ENCODE measurements around the gene CYP3A4.
"Not testable (repeated sequence)": the region's sequence is repeated elsewhere in the genome, so short reads cannot be mapped to it uniquely, and the experiment has no call there.

The CYP3A4 gene

DNA sequence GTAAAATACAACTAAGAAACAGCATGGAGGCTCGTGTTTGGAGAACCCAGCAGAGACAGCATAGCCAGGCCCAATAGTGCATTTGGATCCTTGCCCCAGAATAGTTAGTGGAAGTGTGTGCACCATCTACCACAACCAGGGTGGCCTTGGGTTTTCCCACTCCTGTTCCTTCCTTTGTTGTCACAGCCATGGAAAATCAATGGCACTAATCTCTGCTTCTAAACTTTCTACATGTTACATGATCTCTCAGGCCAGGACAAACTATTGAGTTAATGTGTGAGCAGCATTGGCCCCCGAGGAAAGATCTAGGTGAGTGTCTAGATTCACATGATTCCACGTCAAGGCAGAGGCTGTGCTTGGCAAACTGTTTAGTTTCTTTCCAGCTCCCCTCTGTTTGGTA is 51.0 kb downstream of the CYP3A4 start:
- H3K9me3 Mint-ChIP-seq: no peaks in the 10 kb centered on the region
- DNase-seq (no peak), ATAC-seq (no peak)
- no peak overlapping the region for H3K4me3 Mint-ChIP-seq
- peaks cover 4% of the 10 kb centered on the region for H3K36me3 Mint-ChIP-seq (ENCODE audit: low read depth)
- no peak overlapping the region for H3K27ac Mint-ChIP-seq
- H3K4me1 Mint-ChIP-seq: peaks cover 15% of the 10 kb centered on the region
- H3K27me3 Mint-ChIP-seq: no peaks in the 10 kb centered on the region

DNA sequence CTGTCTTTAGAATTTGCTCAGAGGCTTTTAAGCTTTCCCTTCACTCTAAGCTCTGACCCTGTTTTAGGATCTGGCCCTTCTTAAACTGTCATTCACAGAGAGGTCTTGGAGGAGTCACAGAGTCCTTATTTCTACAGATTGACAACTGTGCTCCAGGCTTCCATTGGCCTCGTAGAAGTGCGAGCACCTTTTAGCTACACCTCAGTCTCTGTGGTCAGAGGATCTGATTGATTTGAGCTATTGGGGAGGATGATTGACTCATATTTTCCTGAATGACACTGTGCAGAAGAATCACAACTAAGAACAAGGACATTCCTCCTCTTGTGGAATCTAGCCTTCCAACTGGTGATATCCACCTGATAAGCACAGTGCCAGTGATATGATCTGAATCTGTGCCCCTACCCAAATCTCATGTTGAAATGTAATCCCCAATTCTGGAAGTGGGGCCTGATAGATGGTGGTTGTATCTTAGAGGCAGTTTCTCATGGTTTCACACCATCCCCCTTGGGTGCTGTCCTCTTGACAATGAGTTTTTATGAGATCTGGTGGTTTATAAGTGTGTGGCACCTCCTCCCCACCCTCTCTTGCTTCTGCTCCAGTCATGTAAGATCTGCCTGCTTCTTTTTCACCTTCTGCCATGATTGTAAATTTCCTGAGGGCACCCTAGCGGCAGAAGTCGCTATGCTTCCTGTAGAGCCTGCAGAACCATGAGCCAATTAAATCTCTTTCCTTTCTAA is 52.2 kb downstream of the CYP3A4 start:
- peak; percentile 74 for ATAC-seq
- H3K4me3 Mint-ChIP-seq: no peak overlapping the region
- H3K27ac Mint-ChIP-seq: peak overlapping the region; percentile 11
- peaks cover 4% of the 10 kb centered on the region for H3K36me3 Mint-ChIP-seq (ENCODE audit: low read depth)
- no peaks in the 10 kb centered on the region for H3K27me3 Mint-ChIP-seq
- H3K9me3 Mint-ChIP-seq: no peaks in the 10 kb centered on the region
- peaks cover 15% of the 10 kb centered on the region for H3K4me1 Mint-ChIP-seq
- DNase-seq: no peak

DNA sequence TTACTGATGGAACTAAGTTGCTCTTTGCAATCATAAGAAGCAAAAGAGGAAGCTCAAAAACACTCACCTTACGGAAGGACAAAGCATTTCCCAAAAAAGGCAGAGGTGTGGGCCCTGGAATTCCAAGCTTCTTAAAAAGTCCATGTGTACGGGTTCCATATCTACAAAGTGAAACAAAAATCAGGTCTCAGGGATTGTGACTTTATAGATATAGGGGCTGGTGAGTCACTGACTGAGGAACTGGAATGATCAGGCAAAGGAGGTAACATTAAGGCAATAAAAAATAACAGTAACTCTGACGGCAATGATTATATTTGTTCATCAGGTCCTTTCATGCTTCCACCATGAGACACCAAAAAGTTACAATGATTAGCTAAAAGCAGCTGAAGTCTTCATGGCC is 53.0 kb downstream of the CYP3A4 start:
- no peaks in the 10 kb centered on the region for H3K27me3 Mint-ChIP-seq
- H3K4me1 Mint-ChIP-seq: peaks cover 15% of the 10 kb centered on the region
- DNase-seq (no peak), ATAC-seq (no peak)
- no peaks in the 10 kb centered on the region for H3K9me3 Mint-ChIP-seq
- no peak overlapping the region for H3K27ac Mint-ChIP-seq
- no peak overlapping the region for H3K4me3 Mint-ChIP-seq
- H3K36me3 Mint-ChIP-seq (ENCODE audit: low read depth): no peaks in the 10 kb centered on the region

DNA sequence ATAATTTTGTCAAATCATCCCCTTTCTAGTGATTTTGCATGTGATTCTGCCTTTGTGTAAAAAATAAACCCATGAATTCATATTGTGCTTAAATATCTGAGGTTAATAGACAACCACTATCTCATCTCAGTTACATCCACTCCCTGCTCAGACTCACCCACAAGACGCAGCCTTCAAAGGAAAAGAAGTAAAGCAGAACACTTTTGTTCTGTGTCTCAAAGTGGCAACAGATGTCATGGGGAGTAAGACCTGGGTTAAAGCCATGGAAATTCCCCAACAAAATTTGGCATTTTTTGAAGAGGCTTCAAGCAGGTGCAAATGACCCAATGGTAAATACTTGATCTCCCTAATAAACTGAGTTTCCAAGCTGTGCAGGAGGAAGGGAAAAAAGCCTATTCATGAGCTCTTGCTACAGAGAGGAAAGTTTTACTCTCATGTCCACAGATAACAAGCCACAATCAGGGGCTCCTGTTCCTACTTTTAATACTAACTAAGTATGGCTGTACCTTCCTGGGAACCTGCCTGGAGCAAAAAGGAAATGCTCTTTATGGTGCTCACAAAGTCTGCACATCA is 53.7 kb downstream of the CYP3A4 start:
- no peak for ATAC-seq
- H3K36me3 Mint-ChIP-seq (ENCODE audit: low read depth): no peaks in the 10 kb centered on the region
- H3K27me3 Mint-ChIP-seq: no peaks in the 10 kb centered on the region
- H3K4me1 Mint-ChIP-seq: peaks cover 15% of the 10 kb centered on the region
- no peaks in the 10 kb centered on the region for H3K9me3 Mint-ChIP-seq
- H3K4me3 Mint-ChIP-seq: no peak overlapping the region
- no peak overlapping the region for H3K27ac Mint-ChIP-seq
- DNase-seq: no peak

DNA sequence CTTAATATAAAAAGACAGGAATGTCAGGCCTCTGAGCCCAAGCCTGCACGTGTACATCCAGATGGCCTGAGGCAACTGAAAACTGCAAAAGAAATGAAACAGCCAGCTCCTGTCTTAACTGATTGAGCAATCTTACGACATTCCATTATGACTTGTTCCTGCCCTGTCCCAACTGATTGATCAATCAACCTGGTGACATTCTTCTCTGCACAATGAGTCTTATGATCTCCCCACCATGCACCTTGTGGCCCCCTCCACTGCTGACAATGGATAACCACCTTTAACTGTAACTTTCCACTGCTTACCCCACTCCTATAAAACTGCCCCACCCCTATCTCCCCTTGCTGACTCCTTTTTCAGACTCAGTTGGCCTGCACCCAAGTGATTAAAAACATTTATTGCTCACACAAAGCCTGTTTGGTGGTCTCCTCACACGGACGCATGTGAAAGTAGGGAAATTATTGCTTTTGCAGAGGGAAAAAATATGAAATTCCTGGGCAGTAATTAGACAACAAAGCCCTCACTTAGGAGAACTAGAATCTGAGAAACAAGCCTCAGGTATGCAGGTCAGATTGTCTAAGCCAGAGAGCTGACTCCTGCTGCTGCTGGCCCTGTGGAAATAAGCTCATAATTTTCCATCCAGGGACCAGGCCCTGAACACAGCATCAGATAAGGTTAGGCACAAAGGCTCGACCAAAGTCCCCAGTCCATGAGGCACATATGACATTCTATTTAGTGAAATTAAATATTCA is 54.3 kb downstream of the CYP3A4 start:
- no peaks in the 10 kb centered on the region for H3K27me3 Mint-ChIP-seq
- peaks cover 15% of the 10 kb centered on the region for H3K4me1 Mint-ChIP-seq
- no peaks in the 10 kb centered on the region for H3K9me3 Mint-ChIP-seq
- no peak overlapping the region for H3K4me3 Mint-ChIP-seq
- DNase-seq: no peak
- H3K27ac Mint-ChIP-seq: no peak overlapping the region
- no peaks in the 10 kb centered on the region for H3K36me3 Mint-ChIP-seq (ENCODE audit: low read depth)
- no peak for ATAC-seq

DNA sequence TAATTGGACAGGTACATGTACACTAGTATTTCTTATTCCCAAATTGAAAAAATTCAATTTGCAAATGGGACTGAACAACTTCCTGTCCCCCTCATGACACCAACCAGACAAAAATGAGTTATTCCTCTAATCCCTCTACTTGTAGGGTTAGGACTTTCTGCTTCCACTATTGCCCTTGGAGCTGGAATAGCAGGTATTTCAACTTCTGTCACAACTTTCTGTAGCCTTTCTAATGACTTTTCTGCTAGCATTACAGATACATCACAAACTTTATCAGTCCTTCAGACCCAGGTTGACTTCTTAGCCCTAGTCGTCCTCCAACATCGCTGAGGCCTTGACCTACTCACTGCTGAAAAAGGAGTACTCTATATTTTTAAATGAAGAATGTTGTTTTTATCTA is 55.4 kb downstream of the CYP3A4 start:
- H3K36me3 Mint-ChIP-seq (ENCODE audit: low read depth): no peaks in the 10 kb centered on the region
- peaks cover 15% of the 10 kb centered on the region for H3K4me1 Mint-ChIP-seq
- no peaks in the 10 kb centered on the region for H3K27me3 Mint-ChIP-seq
- ATAC-seq (no peak), DNase-seq (no peak)
- no peak overlapping the region for H3K4me3 Mint-ChIP-seq
- H3K27ac Mint-ChIP-seq: no peak overlapping the region
- H3K9me3 Mint-ChIP-seq: no peaks in the 10 kb centered on the region

DNA sequence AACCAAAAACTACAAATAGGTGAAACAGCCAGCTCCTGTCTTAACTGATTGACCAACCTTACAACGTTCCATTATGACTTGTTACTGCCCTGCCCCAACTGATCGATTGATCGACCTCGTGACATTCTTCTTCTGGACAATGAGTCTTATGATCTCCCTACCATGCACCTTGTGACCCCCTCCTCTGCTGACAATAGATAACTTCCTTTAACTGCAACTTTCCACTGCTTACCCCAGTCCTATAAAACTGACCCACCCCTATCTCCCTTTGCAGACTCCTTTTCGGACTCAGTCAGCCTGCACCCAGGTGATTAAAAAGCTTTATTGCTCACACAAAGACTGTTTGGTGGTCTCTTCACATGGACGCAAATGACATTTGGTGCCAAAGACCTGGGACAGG is 60.8 kb downstream of the CYP3A4 start:
- H3K4me3 Mint-ChIP-seq; ATAC-seq; DNase-seq; H3K36me3 Mint-ChIP-seq (ENCODE audit: low read depth); H3K27ac Mint-ChIP-seq; H3K27me3 Mint-ChIP-seq; H3K9me3 Mint-ChIP-seq: not testable (repeated sequence)
- peaks cover 14% of the 10 kb centered on the region for H3K4me1 Mint-ChIP-seq

DNA sequence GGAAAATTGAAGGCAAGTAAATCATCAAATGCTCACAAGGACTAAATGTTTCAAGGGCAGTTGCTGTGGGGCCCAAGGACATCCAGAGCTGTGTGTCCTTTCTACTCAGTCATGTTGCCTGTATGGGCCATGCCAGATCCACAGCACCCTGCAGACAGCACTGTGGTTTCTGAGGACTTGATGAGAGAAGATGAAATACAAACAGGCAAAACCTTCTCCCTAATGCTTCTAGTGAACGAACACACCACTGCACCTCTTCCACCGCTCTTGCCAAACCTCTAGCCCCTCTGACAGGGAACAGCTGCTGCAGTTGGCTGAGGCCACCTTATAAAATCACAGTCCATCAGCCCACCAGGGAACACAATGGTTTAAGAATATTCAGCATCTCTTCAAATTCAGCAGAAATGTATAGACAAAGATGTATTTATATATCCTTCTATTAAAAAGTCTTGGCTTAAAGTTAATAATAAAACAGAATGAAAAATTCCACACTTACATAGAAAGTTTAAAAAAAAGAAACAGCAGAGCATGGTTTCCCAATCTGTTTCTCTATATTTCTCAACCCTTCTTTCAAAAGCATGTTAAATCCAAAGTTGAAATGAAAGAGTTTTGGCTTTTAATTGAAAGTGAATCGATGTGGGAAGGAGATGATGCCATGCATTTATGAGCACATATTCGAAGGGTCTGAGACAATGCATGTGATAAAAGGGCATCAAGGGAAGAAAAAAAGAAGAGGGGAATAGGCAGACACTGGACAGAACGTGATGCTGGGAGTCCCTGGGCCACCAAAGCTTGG is 63.0 kb downstream of the CYP3A4 start:
- Mint-ChIP-seq H3K27me3 (no peaks in the 10 kb centered on the region), H3K4me3 (no peak overlapping the region), H3K36me3 (ENCODE audit: low read depth) (no peaks in the 10 kb centered on the region), H3K27ac (no peak overlapping the region), H3K4me1 (peaks cover 14% of the 10 kb centered on the region), H3K9me3 (no peaks in the 10 kb centered on the region)
- ATAC-seq (peak; percentile 36), DNase-seq (no peak)

DNA sequence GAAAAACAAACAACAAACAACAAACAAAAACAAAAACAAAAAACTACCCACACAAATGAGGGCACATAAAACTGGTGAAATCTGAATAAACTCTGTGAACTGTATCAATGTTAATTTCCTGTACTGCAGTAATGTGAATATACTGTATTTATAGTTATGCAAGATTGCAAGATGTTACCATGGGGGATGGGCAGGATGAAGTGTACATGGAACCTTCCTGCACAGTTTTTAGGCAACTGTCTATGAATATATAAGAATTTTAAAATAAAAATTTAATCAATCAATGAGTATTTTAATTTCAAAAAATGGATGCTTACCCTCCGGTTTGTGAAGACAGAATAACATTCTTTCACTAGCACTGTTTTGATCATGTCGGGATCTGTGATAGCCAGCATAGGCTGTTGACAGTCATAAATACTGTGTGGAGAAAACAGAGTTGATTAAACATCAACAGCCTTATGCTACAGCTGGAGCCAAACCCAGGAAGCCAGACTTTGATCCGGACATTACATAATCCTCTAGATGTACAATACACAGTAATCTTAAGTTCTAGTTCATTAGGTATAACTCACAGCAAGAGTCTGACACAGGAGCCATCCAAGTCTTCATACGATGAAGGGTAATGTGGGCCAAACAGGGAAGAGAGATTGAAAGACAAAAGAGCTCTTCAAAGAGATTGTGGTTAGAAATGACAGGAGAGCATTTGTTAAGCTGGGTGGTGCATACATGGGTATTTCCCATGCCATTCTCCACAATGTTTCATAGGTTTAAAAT is 63.8 kb downstream of the CYP3A4 start:
- H3K27ac Mint-ChIP-seq: no peak overlapping the region
- DNase-seq (no peak), ATAC-seq (peak; percentile 65)
- H3K36me3 Mint-ChIP-seq (ENCODE audit: low read depth): peaks cover 3% of the 10 kb centered on the region
- H3K4me1 Mint-ChIP-seq: peaks cover 14% of the 10 kb centered on the region
- no peaks in the 10 kb centered on the region for H3K9me3 Mint-ChIP-seq
- no peaks in the 10 kb centered on the region for H3K27me3 Mint-ChIP-seq
- H3K4me3 Mint-ChIP-seq: no peak overlapping the region

DNA sequence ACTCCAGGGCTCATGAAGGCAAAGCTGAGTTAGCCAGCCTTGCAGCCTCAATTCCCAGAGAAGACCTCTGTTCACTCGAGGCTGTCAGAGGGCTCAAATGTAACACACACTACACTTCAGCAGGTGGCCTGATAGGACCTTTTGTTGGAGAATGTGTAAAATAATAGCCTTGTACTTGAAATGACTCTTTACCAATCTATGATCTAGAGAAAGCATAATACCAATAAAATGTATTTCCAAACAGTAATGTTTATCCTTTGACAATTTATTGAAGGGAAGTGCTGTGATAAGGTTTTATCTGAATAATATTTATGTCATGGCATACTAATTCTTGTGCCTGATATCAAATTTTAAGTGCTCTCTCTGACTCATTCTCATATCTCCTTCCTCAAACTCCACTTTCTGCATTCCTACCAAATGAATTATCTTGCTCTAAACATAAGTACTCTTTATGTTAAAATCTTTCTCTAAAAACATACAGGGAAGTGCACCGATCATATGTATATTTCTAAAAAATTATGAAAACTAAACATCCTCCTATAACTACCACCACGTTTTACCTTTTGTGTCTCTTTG is 69.9 kb downstream of the CYP3A4 start:
- DNase-seq (no peak), ATAC-seq (no peak)
- no peaks in the 10 kb centered on the region for H3K27me3 Mint-ChIP-seq
- H3K36me3 Mint-ChIP-seq (ENCODE audit: low read depth): peaks cover 14% of the 10 kb centered on the region
- H3K27ac Mint-ChIP-seq: no peak overlapping the region
- H3K4me1 Mint-ChIP-seq: peaks cover 2% of the 10 kb centered on the region
- peaks cover 5% of the 10 kb centered on the region for H3K9me3 Mint-ChIP-seq
- H3K4me3 Mint-ChIP-seq: no peak overlapping the region

DNA sequence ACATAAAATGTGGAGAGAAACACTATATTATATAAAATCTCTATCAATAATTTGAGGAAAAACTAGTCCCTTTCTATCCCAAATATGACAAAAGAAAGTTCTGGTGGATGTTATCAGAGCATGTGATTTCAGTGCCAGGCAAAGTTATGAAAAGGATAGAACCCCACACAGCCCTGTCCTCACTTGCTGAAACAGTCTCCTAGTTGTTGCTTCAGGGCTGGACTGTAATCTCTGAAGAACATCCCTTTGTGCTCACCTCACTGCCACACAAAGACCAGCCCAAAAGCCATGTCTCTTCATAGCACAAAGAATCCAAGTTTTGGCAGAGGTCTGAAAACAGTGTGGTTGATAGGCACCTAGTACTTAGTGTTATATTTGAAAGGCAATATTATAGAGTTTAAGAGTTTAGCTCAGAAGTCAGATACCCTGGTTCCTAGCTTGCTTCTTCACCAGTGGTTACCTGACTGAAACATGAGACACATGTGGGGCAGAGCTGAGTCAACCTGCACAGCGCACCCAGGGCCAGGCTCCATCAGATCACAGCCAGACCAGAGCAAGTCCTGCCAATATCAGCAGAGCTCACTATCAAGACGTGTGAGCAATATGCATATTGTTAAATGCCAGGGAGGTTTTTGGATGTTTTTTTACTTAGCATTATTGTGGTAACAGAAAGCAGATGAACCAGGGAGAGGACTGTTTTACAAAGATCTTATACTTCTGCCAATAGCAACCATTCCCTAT is 74.0 kb downstream of the CYP3A4 start:
- H3K36me3 Mint-ChIP-seq (ENCODE audit: low read depth): peaks cover 16% of the 10 kb centered on the region
- ATAC-seq (no peak), DNase-seq (no peak)
- H3K9me3 Mint-ChIP-seq: peaks cover 3% of the 10 kb centered on the region
- H3K27ac Mint-ChIP-seq: no peak overlapping the region
- no peaks in the 10 kb centered on the region for H3K4me1 Mint-ChIP-seq
- H3K27me3 Mint-ChIP-seq: no peaks in the 10 kb centered on the region
- no peak overlapping the region for H3K4me3 Mint-ChIP-seq

DNA sequence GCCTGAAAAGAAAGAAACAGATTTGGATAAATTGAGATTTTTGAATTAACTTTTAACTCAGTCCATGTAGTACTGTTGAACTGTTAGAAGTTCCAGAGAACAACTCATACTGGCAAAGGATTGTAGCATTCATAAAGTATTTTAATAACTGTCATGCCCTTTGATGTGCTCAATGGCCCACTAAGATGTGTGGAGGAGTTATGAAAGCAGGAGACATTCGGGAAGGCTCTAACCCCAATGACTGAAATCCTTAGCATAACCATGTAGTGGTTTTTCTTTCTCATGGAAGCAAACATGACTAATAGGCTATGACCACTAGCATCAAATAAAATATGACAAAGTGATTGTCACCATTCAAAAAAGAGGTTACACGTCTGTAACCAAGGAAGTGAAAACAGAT is 74.7 kb downstream of the CYP3A4 start:
- Mint-ChIP-seq H3K4me1 (no peaks in the 10 kb centered on the region), H3K27ac (no peak overlapping the region), H3K27me3 (no peaks in the 10 kb centered on the region), H3K36me3 (ENCODE audit: low read depth) (peaks cover 12% of the 10 kb centered on the region), H3K9me3 (no peaks in the 10 kb centered on the region), H3K4me3 (no peak overlapping the region)
- no peak for ATAC-seq
- no peak for DNase-seq

DNA sequence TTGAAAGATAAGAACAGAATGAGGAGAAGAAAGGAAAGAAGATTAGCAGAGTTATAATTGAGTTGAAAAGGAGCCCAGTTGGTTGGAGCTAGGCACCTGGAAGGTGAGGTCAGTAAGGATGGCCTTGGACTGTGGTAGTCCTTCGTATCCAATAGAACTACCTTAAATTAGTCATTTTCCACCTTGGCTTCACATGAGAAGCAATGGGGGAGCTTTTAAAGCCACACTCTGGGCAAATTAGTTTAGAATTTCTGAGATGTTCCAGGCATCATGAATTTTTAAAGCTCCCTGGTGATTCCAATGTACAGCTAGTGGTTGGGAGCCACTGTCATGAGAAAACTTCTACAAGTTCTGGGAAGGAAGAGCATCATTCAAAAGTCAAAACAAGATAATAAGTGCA is 76.9 kb downstream of the CYP3A4 start:
- Mint-ChIP-seq H3K9me3 (peaks cover 3% of the 10 kb centered on the region), H3K4me1 (no peaks in the 10 kb centered on the region), H3K27ac (no peak overlapping the region), H3K27me3 (no peaks in the 10 kb centered on the region), H3K4me3 (no peak overlapping the region), H3K36me3 (ENCODE audit: low read depth) (peaks cover 10% of the 10 kb centered on the region)
- ATAC-seq: no peak
- DNase-seq: no peak
